GM21528 (cell line): ENCODE data around the gene TLK1.
"Not testable (repeated sequence)": the region's sequence is repeated elsewhere in the genome, so short reads cannot be mapped to it uniquely, and the experiment has no call there.

ENCODE experiments used
- ATAC-seq: cut with Tn5 transposase; IDR thresholded peaks from one replicate; pipeline ENCODE4 v1.9.1; 2021; ENCODE audit warnings: mild to moderate bottlenecking, moderate library complexity; ENCODE audit not compliant: unreplicated experiment, low FRiP score

The TLK1 gene

DNA sequence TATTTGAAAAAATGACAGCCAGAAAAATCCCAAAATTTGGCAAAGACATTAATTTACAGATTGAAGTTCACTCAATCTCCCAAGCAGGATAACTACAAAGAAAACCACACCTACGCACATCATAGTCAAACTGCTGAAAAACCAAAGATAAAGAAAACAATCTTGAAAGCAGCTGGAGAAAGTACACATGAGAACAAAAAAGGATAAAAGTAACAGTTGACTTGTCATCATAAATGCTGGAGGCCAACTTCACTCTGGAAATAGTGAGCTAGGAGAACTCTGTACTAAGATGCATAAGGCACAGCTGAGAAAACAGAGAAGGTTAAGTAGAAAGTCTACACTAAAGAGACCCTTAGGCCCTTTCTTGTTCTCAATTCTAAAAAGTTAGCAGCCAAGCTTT, 73.1 kb downstream of the TLK1 start:
- no peak for ATAC-seq

DNA sequence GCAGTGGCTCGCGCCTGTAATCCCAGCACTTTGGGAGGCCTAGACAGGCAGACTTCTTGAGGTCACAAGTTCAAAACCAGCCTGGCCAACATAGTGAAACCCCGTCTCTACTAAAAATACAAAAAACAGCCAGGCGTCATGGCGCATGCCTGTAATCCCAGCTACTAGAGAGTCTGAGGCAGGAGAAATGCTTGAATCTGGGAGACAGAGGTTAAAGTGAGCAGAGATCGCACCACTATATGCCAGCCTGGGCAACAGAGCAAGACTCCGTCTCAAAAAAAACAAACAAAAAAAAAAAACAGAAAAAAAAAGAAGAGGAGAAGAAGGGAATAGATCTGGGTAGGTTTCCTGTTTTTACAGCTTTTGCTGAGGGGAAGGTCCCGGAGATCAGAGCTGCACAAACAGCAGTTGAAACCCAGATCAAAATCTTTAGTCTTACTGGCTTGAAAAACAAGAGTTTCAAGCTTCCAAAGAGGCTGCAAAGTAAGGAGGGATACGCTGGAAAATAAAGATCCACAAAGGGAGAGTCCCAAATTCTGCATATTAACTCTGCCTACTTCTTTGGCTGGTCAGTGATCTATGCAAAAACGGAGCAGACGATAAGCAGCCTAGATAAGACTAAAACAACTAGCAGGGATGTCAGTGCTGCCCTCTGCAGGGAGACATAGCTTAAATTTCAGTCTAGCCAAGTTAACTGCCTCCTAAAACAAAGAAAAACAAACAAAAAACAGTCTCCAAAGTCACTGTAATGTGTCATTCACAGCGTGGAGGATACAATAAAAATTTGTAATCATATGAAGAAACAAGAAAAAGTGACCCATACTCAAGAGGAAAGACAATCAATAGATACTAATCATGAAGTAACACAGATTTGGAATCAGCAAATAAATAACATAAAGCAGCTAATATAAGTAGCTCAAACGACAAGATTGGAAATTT, 74.1 kb downstream of the TLK1 start:
- ATAC-seq: no peak

DNA sequence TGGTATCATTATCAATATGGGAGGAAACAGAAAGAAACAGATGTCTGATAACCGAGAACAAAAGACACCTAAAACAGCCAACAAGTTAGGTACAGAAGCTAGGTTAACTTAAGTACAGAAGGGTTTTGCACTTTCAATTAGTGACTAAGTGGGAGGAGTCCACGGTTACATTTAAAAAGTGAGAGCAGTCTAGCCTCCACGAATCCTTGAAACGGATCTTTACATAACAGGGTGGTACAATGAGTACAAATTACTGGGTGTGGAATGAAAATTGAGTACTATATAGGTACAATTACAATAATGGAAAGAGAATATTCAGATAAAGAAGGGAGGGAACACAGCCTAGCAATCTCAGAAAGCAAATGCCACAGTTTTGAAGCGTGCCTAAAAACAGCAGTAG, 76.6 kb downstream of the TLK1 start:
- no peak for ATAC-seq

DNA sequence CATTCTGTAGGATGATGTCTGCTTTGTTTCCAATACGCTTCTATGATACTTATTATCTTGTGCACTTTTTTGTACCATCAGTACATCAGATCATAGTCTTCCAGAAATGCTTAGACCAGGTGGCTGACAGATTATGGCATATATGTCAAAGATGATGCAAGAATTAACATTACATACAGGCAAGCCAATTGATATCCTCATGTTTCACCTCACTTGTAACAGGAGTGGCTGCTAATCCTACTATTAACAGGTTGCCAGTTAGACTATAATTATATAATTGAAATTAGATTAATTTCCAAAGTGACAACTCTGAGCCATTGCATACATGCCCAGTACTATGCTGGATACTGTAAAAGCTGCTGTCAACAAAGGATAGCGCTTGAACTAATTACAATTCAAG, 77.2 kb downstream of the TLK1 start:
- ATAC-seq: no peak

DNA sequence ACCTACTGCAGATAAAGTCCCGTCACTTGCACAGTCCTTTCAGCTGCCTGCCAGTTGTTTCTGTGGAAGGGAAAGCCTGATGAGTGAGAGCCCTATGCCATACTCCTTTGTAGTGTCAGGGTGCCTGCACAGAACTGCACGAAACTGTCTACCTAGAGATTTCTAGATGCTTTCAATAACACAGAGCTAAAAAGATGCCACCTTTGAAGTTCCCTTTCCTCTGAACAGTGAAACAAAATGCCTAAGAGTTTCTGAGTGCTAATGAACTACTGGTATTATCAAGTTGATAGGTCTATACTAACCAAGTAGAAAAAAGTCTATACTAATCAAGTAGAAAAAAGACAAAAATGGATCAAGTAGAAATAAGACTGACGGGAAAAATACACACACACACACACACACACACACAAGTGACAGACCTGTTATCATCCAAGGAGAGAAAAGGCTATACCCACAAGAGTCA, 79.0 kb downstream of the TLK1 start:
- ATAC-seq: no peak

DNA sequence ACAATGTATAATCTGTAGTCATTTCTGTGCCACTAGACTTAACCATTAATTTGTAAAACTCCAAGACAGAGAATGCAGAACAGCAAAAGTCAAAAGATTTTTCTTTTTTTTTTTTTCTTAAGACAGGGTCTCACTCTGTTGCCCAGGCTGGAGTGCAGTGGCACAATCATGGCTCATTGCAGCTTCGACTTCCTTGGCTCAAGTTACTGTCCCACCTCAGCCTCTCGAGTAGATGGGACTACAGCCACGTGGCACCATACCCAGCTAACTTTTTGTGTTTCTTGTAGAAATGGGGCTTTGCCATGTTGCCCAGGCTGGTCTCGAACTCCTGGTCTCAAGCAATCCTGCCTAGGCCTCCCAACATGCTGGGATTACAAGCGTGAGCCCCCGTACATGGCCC, 80.1 kb downstream of the TLK1 start:
- ATAC-seq: no peak

DNA sequence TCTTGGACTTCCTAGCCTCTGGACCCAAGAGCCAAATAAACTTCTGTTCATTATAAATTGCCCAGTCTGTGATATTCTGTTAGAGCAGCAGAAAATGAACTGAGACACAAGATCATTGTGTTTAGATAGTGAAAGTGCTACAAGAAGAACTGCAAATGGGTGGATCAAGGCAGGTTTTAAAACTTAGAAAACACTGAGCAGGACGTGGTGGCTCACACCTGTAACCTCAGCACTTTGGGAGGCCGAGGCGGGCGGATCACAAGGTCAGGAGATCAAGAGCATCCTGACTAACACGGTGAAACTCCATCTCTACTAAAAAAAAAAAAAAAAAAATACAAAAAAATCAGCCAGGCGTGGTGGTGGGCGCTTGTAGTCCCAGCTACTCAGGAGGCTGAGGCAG, 84.3 kb downstream of the TLK1 start:
- not testable (repeated sequence) for ATAC-seq

DNA sequence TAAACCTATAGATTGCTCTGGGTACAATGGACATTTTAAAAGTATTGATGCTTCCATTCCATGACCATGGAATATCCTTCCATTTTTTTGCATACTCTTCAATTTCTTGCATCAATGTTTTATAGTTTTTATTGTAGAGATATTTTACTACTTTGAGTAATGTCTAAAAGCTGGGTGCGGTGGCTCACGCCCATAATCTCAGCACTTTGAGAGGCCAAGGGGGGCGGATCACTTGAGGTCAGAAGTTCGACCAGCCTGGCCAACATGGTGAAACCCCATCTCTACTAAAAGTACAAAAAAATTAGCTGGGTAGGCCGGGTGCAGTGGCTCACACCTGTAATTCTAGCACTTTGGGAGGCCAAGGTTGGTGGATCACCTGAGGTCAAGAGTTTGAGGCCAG, 88.5 kb downstream of the TLK1 start:
- no peak for ATAC-seq

DNA sequence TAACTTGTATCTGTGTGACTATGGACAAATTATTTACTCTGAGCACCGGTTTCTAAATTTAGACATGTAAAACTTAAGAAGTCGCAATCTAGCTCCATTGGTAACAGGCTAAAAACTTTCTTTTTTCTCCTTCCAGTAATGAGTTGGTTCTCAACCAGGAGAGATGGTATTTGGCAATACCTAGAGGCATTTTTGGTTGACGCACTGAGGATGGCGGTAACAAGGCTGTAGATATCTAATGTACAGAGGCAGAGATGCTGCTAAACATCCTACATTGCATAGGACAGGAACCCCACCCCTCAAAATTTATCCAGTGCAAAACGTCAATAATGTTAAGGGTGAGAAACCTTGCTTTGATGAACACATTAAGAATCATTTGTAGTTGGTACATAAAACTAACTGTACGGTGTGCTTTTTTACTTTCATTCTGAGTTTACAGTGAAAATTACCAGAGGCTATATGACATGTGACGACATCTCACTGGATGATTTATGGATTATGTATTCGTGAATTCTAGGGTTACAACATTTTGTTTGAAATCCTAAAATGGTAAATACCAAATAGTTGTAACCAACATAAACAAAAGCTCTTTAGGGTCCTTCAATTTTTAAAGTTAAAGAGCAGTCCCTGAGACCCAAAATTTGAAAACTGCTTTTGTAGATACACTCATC, 91.3 kb downstream of the TLK1 start:
- no peak for ATAC-seq

DNA sequence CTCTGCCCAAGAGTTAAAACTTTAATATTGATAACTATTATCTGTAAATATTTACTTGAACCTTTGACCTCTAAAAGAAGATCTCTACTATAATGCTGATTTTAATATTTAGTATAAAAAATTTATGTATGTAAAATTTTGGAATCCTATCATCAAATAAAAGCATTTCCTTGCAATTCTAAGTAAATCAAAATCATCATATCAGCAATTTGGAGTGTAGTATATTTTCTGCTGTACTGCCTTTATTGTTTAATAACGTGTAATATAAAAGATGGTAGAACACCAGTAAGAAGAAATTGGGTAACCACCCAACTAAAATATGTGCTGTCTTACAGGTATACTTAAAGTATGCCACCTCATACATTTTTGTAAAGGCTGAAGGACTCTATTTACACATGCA, 94.6 kb downstream of the TLK1 start:
- ATAC-seq: no peak

DNA sequence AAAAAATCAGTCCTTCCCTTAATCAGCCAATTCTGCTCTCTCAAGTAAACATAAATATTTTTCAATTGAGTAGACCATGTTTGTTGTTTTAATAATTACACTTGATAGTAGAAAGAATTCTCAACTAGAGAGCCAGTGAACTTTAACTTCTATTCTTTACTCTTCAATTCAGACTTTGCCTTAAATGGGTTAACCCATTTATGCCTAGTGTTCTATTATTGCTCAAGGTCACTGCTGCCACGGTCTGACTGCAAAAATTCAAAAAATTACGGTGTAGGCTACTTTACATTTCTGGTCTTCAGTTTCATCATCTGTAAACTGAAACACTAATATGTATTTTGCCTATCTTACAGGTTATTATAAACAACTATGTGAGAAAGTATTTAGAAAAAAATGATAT, 103.1 kb downstream of the TLK1 start:
- ATAC-seq: no peak

DNA sequence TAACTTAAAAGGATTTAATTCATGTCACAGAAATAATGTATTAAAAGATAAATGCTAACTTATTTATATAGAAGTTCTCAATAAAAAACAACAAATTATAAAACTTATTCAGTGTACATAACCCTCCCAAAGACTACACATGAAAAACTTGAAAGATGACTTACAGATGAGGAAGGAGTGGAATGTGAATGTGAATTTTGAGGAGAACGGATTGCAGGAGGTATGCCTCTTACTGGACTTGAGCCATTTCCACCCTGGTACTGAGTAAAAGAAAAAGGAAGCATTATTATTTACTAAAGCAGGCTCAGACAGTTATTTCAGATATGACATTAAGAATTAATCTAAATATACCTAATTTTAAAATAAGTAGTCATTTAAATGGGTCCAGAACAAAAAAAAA, 104.4 kb downstream of the TLK1 start:
- no peak for ATAC-seq

DNA sequence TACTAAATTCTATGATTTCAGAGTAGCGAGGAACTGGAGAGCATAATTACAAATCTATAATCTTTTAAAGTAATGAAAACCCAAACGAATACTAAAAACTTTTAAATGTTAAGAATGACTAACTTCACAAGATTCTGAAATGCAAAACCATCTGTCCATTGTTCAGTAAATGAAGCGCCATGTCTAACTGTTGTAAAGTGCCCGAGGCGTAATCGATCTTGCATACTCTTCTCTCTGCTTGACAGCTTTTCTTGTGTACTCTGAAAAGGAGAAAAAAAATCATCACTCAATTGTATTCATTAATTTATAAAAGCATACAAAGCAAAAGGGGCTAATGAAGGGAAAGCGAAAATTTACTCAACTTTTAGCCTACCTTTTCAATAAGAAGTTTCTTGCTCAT, 111.0 kb downstream of the TLK1 start:
- ATAC-seq: no peak

DNA sequence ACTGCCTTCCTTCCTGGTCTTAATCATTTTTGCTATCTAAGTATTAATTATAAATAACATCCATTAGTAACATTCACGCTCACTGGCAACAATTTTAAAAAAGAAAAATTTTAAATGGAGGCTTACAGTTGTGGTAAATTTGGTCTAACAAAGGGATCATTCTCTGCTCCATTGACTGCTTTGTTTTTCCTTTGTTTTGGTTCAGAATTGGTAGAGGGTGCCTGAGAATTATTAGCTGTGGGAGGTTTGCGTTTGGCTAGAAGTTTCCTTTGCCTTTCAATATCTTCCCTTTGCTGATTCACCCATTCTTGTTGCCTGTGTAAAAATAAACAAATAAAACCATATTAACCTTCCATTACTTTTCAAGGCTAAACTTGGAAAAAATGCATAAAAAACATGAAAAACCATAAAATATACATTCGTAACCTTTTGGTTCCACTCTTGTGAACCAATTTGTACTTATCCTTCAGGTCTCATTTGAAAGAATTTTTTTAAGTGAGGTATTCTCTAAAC, 114.6 kb downstream of the TLK1 start:
- ATAC-seq: no peak

DNA sequence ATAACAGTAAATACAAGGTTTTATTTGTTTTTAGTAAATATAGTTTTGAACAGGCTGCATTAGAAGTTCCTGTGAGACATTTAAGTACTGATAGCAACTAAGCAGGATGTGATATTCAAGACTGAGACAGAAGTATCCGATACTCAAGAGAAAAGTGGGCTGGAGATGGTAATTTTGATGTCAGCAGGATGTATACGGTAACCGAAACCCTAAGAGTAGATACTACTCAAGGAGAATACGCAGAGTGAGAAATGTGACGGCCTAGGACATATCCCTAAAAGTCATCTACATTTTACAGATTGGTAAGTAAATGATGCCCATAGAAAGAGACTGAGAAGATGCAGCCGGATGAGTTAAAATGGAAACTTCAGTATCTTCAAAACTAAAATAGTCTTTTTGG, 116.3 kb downstream of the TLK1 start:
- no peak for ATAC-seq

DNA sequence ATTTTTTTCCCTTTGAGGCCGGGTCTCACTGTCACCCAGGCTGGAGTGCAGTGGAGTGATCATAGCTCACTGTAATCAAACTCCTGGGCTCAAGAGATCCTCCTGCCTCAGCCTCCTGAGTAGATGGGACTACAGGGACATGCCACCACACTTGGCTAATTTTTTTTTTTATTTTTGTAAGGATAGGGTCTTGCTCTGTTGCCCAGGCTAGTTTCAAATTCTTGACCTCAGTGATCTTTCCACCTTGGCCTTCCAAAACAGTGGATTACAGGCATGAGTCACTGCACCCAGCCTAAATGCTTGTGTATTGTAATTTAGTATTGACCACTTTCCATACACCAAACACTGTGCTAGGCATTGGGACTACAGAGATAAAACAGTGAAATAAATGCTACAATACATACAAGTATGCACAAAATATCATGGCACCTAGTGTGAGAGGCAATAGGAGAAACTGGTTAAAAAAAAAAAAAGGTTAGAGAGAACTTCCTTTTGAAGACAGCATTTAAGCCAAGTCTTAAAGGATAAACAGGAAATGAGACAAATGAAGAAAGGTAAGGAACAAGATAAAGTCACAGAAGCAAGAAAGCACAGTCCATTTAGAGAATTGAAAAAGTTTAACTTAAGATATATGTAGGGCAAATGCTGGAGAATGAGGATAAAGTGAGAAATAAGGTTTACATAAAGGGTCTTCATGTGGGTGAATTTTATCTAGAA, 118.3 kb downstream of the TLK1 start:
- no peak for ATAC-seq

DNA sequence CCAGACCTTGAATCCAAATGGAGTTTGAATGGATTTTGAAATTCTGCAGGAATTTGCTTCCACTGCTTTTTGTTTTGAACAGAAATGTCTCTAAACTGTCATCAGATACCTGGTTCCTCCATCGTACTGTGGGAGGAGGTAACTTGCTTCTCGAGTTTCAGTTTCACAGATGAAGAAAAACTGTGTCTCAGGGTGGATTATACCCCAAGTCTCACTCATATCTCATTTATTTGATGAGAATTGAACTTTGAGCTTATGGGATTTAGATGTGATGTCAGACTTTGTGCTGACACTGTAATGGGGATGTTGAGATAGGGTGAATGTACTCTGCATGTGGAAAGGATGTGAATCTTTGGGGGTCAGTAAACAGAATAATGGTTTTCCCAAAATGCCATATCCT, 124.2 kb downstream of the TLK1 start:
- no peak for ATAC-seq

DNA sequence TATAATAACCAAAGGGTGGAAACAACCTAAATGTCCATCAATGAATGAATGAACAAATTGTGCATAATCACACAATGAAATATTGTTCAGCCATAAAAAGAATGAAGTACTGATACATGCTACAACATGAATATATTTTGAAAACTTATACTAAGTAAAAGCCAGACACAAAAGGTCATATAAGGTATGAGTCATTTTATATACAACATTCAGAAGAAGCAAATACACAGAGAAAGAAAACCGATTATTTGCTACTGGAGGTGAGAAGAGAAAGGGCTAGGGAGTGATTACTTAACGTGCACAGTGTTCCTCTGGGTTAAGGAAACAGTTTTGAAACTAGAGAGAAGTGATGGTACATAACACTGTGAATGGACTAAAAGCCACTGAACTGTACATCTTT, 126.4 kb downstream of the TLK1 start:
- no peak for ATAC-seq

DNA sequence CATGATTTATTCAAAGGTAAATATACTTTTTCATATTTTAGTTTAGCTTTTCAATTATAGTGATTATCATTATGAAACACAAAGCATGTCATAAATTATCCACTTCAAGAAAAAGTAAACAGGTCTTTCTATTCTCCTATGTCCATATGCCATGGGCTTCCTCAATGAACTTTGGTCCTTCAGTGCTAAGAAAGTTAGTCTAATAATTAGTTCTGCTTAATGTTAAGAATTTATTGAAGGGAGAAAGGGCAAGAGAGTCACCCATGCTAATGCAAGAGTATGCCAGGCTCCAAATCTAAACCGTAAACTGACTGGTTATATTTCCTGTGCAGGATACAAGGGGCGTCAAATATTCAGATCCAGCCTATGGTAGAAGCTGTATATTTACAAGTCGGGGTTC, 135.5 kb downstream of the TLK1 start:
- no peak for ATAC-seq

DNA sequence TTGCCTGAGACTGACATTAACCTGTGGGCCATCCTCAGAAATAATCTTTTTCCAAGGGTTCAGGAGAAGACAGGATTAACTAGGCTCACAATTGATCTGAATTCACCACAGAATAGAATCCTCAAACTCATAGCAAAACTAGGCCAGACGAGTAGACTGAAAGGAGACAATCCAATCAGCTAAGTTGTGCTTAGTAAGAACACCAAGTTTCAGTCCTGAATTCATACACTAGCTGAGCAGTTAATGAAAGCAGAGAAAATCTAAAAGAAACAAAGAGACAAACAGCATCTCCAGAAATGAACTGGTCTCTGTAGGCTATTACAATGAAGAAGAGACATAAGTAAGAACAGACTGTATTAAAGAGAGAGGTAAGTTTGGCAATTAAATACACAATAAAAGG, 142.2 kb downstream of the TLK1 start:
- peak; percentile 85 for ATAC-seq

DNA sequence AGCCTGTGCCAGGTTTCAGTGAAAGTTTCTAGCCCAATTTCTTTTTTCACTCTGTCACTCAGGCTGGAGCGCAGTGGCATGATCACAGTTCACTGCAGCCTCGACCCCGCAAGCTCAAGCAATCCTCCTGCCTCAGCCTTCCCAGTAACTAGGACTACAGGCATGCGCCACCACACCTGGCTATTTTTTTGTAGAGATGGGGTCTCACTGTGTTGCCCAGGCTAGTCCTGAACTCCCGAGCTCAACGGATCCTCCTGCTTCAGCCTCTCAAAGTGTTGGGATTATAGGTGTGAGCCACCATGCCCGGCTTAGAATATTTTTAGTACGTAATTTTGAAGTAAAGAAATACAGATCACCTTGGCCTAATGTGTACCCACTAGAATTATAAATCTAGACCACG, 144.6 kb downstream of the TLK1 start:
- no peak for ATAC-seq
